Stimulated activated CD4-positive, alpha-beta T cell treated with anti-CD3 and anti-CD28 coated beads, Interleukin-12 subunit alpha, Interleukin-12 subunit beta, amount 100 ng/mL, for 24 hours (primary cell): ENCODE measurements around the gene MRE11.
"Not testable (repeated sequence)": the region's sequence is repeated elsewhere in the genome, so short reads cannot be mapped to it uniquely, and the experiment has no call there.

Experiments
- DNase-seq, 2 experiments: peaks; one replicate each; pipeline ENCODE4 v3.0.0-alpha.2; 2020; ENCODE audit warnings: low read depth in 2 of 2

The MRE11 gene

DNA sequence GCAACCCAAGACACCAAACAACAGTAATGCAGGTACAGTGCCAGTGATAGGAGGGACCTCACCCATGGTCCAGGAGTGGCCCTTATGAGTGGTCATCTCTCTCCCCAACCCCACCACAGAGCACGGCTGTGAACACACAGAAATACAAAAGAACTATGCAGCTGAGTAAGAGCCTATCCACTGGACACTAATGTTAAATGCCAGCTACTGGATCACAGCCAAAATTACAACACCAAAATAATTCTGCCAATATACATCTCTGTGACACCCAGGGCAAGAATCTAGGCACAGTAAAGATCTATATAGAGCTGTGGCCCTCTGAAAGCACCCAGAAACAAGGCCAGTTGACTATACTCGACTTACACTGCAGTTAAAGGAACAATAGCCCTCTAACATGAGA is 69.6 kb downstream of the MRE11 start:
- DNase-seq: no peak

DNA sequence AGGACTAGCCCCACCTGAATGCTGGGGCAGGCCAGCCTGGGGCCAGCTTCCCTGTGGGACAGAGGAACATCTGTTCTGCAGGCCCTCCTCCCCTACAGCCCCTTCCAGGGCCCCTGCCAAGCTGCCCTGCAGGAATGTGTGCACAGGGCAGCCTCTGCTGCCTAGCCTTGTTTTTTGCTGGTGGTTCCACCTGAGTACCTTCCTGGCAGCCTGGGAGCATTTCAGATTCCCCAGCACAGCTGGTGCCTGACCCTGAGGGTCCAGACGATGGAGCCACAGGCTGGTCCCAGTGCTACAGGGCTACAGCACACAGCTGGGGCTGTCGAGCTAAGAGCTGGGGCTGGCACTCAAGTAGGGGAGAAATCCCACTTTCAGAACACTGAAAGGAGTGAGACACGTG is 70.1 kb downstream of the MRE11 start:
- no peak for DNase-seq

DNA sequence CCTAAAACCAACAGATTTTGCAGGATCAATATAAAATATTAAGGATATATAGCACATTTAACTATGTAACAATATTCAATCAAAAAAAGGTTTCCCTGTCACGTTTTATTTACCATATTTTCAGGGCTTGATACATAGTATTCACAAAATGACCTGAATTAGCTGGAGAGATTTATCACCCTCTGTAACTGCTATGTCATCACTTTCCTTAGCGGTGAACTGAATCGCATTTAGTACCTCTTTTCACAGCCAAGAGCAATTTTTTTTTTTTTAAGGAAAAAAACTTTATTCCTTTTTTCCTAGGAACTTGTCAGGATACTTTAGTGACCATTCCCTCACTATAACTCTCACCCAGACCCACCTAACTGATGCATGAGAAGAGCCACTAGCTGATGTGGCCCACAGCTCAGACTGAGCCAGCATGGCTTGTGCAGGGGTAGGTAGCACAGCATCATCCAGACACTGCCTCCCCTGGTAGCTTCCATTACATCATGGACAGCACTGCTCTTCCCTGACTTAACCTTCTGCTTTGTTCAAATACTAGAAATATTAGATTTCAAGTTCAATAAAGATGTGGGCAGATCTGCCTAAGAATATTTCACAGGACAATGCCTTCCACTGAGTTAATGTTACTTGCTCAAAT is 75.4 kb downstream of the MRE11 start:
- no peak for DNase-seq

GRCh38 chr11:94417386-94417987 is 76.2 kb downstream of the MRE11 start:
- DNase-seq: no peak

DNA sequence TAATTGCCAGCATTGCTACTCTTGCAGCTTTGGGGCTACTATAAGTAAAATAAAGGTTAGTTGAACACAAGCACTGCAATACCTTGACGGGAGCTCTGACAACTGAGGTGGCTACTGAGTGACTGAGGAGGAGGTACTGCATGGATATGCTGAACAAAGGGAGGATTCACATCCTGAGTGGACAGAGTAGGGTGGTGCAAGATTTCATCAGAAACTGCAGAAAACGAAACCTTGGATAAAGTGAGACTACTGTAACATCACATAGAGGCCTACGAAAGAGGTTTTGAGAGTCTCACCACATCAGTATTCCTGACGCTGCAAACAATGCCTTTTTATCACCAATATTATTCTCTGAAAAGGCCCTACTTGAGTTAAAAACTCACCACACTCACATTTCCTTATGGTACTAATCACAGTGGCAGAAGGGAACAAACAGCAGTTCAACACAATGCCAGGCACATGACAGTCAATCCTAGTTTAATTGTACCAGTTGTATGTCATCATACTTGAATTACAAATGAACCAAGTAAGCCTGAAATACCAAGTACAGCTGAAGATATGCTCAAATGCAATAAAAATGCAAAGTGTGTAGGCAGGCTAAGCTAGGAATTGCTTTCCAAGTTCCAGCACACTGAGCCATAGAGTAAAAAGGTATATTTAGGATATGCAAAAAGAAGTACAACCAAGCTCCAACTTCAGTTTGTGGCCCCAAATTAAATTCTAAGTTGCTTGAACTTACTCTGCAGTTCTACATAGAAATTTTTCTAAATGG is 88.4 kb downstream of the MRE11 start:
- no peak for DNase-seq

DNA sequence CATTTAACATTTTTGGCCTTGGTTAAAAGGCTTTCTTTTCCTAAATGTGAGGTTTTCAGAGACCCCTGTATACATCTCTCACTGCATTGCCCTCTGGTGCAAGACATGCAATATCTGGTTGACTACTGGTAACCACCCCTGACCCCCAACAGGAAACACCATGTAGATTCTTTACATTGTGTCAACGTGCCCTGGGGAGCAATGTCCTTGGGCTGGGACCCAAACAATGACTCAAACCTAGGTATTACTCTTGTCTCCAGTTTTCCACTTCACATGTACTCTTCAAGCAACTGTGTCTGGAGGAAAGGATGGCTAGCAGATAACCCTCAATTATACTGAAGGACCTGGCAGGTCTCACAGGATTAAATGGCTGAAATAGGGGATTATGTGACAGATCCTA is 91.3 kb downstream of the MRE11 start:
- no peak for DNase-seq

GRCh38 chr11:94401773-94402265 is 91.8 kb downstream of the MRE11 start:
- DNase-seq: no peak

DNA sequence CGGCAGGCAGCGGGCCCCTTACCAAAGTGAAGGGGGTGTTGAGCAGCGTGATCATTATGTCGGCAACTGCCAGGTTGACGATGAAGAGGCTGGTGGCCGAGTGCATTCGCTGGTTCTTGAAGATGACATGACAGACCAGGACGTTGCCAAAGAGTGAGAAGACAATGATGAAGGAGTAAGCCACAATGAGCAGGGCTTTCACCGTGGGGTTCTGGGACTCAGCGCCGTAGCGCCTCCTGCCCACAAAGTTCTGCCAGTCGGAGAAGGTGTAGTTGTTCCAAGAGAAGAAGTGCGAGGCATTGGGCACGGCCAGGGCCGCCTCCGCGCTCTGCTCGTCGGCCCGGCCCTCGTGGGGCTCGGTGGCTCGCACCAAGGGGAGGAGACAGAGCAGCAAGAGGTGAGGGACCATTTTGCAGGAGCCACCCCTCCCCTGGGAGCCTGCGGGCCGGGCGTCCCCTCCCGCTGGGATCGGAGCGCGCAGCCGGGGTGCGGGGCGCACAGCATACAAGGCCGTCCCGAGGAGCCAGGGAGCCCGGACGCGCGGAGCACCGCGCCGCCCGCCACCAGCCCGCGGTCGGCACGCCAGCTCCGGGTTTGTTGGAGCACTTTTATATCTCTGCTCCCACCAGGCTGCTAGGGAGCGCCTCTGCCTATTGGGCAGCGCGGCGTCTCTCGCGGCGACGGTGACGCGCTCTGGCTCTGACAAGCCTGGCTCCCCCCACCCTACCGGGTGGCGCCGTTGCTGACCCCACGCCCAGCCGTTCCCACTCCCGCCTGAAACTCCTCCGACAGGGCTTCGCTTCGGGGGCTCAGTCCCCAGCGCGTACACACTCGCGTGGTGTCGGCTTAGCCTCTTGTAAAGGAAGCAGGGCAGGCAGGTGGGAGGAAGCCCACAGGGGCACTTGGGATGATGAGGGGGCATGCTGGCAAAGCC is 92.5 kb downstream of the MRE11 start, which contains the start of gene GPR83:
TSS of gene GPR83 (minus strand) at position 581 of the 934 bp plus-strand sequence. CDS start at position 409, 172 bp downstream.
- DNase-seq: no peak

- DNase-seq: no peak
Measured at GRCh38 chr11:94400457-94400838, 93.2 kb downstream of the MRE11 start.

- DNase-seq: no peak
Measured at GRCh38 chr11:94400050-94400449, 93.6 kb downstream of the MRE11 start.

DNA sequence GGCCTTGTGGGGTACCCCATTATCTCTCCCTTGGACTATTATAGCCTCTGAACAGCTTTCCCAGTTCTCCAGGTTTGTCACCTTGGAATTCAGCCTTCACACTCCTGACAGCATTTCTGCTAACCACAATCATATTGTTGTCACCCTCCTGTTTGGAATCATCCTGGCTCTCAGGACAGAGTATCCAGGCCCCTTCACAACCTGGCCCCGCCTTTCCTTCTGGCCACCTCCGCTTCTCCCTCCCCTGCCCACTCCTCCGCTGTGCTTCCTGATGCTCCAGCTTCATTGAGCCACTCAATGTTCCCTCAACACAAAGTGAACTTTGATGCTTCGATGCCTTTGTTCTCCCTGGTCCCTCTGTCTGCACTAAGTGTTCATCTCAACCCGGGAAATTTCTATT is 95.5 kb downstream of the MRE11 start:
- no peak for DNase-seq

DNA sequence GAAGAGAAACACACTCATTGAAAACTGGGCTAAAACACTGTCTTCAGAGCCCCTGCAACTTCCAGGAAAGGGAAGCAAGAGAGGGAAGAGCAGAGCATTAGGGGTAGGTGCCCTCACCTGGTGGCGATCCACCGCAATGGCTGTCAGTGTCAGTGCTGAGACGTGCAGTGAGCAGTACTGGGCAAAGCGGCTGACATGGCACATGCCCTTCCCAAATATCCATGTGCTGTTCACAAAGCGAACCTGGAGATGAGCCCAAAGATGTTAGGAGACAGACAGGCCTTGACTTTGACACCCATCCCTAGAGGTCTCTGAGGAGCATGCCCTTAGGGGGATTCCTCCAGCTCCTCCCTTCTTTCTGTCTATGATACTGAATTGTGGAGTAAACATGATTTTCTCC is 97.4 kb downstream of the MRE11 start:
- no peak for DNase-seq

DNA sequence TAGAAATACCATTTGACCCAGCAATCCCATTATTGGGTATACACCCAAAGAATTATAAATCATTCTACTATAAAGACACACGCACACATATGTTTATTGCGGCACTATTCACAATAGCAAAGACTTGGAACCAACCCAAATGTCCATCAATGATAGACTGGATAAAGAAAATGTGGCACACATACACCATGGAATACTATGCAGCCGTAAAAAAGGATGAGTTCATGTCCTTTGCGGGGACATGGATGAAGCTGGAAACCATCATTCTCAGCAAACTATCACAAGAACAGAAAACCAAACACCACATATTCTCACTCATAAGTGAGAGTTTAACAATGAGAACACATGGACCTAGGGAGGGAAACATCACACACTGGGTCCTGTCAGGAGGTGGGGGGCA is 101.7 kb downstream of the MRE11 start:
- not testable (repeated sequence) for DNase-seq

DNA sequence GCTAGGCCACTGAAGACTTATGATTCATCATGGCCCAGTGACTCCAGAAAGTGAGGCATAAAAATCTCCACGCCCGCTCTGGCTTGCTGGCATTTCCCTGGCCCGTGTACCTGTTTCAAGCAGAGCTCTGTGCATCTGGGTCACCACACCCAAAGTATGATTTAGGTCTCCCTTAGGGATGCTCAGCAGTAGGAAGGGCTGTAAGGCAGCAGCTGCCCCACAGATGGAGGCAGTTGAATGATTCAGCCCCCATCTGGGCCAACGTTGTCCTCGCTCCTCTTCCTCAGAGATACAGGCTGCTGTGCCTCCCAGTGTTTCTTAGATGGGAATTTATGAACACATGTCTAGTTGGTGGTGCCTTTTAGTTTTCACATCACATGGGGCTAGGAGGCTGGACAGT is 114.0 kb downstream of the MRE11 start:
- no peak for DNase-seq

- DNase-seq: no peak
Measured at GRCh38 chr11:94376841-94377240, 116.8 kb downstream of the MRE11 start.

DNA sequence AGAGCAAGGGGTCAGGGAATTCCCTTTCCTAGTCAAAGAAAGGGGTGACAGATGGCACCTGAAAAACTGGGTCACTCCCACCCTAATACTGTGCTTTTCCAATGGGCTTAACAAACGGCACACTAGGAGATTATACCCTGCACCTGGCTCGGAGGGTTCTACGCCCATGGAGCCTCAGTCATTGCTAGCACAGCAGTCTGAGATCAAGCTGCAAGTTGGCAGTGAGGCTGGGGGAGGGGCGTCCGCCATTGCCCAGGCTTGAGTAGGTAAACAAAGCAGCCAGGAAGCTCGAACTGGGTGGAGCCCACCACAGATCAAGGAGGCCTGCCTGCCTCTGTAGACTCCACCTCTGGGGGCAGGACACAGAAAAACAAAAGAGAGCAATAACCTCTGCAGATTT is 123.1 kb downstream of the MRE11 start:
- not testable (repeated sequence) for DNase-seq
